NCI-H2081 (cell line): Measurements from ENCODE around the gene PPP1R14C.

Experiments
- DNase-seq, 2 experiments: peaks; one replicate each; lab custom pipeline; 2025; lab: John Stamatoyannopoulos, UW

Gene PPP1R14C

DNA sequence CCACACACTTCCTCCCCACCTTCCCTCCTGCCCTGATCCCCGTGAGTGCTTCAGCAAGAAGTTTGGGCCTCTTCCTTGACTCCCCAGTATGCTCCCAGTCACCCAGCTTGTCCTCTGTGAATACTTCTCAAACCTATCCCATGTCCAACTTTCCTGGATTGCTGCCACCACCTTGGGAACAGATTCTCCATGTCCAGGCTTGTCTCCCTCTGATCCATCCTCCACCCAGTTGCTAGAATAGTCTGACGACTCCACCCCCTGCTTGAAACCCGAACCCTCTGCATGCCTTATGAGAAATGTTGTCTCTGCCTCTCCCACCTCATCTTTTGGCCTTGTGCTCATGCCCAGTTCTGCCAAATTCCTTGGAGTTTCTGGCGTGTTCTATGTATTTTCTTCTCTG is 108.0 kb downstream of the PPP1R14C start:
- DNase-seq, result no peak

DNA sequence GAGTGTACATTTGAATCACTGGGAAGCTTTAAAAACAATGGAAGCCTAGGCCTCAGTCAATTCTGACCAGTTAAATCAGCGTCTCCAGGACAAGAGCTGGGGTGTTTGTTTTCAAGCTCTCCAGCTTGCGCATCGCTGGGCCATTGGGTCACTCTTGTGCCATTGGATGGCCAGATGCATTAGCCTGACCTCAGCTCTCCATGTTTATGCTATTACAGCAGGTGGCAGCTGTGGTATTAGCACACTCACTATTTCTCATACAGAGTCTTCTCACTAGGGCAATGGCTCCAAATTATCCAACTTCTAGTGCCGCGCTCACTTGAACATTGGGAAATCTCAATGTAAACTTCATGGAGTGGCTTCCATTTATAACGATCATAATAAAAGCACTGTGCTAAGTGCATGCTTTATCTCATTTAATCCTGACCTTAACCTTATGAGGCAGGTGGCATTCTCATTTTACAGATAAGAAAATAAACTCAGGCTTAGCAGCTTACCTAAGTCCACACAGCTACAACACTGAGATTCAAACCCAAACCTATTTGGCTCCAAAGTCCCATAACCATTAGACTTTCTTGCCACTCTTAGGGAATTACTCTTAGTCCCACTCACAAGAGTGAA is 108.8 kb downstream of the PPP1R14C start:
- DNase-seq, result no peak

DNA sequence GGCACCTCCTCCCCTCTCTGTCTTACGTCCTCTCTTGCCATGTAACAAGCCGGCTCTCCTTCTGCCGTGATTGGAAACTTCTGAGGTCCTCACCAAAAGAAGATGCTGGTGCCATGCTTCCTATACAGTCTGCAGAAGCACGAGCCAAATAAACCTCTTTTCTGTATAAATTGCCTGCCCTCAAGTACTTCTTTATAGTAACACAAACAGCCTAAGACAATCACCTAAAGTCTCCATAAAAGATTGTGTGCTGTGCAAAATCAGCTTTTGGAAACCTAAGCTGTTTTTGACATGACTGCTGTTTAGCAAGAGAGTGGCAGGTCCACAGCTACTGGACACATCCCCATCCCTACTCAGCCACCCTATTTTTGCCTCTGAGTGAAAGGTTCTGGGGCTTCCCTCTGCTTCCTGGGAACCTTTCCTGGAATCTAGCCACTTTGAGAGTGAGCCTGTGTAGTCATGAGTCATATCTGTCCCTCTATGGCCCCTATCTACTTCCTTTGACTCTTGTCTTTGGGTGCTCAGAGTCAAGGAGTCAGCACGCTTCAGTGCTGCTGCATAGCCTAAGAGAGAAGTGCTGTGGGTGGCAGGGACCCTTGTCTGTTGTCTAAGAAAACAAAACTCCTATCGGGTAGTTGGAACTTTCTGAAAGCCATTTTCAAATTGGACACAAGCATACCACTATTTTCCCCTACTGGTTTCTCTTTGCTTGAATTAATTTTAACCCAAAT is 110.0 kb downstream of the PPP1R14C start:
- DNase-seq, result no peak

DNA sequence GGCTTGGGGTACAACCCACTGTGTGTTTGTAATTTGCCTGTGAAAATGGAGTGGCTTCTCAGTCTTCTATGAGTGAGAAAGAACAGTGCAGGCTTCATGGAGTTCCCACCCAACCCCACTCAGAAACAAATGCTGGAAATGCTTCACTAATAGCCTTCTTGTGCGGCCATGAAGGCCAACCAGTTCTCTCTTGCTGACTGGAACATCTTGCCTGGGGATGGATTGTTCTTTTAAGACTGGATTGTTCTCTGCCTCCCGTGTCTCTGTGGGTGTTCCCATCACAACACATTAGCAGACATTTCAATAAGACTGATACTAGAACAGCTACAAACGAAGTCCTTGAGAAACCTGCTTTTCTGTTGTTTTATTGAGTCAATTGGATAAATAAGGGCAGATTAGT is 110.6 kb downstream of the PPP1R14C start:
- DNase-seq, result no peak

DNA sequence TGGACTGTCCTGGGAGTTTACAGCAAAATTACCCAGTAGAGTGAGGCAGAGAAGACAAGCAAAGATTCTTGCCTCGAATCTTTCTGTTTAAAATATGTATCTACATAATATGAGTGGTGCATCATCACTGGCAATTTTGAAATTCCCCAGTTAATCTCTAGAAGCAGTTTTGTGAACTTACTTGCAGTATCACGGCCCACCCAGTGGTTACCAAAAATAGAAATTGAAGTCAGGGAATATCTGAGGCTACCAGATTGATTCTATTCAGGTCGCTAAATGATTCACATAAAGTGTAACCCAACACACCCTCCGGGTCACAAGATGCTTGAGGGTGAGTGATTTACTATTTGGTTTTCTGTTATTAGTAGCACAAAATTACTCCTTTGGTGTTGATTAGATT is 111.9 kb downstream of the PPP1R14C start:
- no peak for DNase-seq

DNA sequence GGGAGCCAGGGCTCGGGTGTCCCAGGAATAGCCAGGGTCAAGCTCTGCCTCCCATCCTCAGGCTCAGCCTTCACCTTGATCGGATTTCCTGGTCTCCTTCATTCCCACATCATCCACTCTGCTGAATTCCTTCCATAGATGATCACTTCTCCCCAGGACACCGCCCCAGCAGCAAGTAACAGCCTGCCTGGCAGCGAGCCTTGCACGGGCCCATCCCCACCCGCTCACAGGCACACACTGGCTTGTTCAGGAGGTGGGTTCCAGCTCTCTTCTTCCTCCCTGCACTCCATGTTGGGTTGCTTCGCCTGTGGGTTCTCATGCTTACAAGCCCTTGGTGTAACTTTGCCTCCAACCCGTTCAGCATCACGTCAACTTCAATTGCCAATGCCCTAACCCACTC is 113.0 kb downstream of the PPP1R14C start:
- DNase-seq, result no peak

DNA sequence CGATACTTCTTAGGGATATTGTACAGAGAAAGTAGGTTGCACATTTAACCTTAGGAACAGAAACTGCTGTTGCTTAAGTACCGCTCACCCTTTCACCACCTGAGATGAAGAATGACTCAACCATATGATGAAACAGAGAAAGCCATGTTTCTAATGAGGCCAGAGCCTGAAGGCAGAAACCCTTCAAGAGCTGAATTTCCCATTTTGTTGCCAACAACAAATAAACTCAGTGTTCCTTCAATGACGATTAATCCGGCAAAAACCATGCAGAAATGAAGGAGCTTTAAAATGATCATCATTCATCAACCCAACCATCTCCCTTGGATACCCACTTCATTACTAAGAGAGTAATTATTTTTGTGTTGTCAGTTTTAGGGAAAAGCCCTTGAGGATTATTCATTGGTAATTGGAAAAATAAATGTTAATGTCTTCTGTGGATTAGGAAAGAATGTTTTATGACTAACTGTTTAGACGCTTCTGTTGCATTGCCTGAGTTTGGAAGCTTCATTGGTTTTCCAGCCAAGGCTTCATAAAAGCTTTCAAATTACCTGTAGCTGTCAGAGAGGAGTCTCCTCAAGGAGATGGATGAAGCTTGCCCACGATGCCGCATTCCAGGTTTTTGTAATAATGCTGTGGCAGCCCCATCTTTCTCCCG is 113.9 kb downstream of the PPP1R14C start:
- DNase-seq, result no peak

DNA sequence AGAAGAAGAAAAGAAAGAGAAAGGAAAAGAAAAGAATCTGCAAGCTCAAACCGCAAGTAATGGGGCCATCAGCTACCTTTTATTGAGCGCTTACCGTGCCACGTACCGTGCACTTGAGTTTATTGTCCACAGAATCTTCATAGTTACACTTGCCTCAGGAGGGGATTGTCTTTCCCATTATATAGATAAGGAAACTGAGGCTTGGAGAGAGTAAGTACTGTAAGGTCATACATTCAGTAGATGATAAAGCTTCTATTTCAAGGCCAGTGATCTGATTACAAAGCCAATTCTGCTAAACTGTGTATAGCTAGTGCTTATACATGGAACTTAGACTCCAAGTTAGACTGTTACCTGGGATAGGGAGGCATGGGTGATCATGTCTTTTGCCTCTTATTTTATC is 115.5 kb downstream of the PPP1R14C start:
- DNase-seq, result no peak

DNA sequence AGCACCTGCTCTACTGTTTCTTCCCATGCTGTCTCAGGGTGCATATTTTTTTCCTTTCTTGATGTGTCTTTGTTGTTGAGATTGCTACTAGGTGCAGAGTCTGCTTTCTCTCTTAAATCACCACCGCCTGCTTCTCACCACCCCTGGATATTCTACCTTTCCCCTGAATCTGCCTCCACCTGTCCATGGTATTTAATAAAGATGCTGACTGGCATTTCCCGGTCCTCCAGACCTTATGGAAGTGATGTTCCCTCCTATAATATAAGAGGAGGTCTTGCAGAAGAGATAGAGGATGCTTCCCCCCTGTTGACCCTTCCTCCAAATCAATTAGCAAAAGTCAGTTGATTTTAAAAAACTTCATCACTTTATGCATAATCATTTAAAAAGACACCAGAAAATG is 118.1 kb downstream of the PPP1R14C start:
- DNase-seq, result no peak

DNA sequence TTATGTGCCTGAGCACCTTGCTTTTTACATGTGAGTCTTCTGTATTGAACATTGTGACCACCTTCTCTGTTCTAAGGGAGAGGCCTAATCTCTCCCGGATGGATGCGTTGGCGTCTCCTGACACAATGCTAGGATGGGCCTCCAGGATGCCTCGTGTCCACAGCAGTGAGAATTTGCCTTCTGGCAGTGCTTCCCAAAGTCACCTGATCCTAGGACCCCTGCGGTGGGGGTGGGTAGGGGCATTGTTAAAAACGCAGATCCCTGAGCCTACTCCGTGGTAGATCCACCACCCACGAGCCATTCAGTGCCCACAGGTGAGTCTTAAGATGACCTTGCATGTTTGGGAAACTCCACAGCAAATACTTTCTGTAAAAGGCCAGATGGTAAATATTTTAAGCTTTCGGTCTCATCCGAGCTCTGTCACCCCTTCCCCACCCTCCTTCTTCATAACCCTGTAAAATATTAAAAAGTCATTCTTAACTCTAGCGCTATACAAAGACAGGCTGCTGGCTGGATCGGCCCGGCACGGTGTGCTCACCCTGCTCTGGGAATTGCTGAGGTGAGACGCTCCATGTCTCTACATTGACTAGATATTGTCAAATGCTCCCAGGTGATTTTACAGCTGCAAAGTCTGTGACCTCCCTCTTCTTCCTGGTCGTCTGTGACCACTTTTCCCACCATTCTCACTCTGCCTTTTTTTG is 119.3 kb downstream of the PPP1R14C start:
- no peak for DNase-seq

DNA sequence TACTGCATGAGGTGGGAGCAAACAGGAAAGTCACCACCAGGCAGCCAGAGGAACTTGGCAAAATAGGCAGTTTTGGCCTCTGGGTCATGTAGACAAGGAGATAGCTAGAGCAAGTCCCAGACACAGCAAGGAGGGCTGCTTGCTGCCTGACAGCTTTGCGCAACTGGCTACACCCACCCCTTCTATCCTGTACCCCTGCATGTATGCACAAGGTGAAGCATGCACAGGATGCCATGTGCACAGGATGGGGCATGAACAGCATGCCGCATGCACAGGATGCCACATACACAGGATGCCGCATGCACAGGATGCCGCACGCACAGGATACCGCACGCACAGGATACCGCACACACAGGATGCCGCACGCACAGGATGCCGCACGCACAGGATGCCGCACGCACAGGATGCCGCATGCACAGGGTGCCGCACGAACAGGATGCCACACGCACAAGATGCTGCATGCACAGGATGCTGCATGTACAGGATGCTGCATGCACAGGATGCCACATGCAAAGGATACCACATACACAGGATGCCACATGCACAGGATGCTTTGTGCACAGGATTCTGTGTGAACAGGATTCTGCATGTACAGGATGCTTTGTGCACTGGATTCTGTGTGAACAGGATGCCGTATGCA is 121.0 kb downstream of the PPP1R14C start:
- DNase-seq, result no peak

DNA sequence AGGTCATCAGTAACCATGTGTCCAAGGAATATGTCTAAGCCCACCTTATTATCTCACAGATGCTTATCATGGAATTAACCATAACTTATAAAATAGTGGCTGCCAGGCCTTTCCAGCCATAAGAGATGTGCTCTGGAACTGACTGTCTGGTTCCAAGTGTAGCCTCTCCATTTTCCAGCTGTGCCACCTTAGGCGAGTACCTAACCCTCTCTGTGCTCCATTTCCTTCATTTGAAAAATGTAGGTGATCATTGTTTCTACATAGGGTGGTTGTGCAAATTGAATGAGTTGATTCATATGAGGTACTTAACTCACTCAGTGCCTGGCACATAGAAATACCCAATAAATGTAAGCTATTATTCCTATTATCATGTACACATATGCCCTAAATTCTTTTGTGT is 123.5 kb downstream of the PPP1R14C start:
- DNase-seq, result no peak

DNA sequence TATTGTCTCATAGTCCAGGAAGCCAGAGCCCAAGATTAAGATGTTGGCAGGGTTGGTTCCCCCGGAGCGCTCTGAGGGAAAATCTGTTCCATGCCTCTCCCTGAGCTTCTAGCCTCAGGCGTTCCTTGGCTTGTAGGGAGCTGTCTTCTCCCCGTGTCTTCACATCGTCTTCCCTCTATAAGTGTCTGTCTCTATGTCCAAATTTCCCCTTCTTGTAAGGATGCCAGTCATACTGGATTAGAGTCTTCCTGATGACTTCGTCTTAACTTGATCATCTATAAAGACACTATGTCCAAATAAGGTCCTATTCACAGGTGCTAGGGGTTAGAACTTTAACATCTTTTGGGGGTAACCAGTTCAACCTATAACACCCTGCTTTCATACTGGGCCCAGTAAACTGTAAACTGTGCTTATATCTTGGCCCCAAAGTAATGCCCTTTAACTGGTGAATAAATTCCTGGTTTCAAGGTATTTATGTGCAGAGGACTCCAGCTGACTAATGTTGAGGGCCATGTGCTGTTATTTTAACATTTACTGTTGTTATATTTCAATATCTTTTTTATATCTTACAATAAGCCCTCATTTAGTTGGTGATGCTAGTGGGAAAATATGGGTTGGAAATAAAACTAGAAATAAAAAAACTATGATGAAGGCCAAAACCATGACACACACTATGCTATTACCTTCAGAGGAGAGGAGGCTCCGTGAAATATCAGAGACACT is 124.3 kb downstream of the PPP1R14C start:
- no peak for DNase-seq

DNA sequence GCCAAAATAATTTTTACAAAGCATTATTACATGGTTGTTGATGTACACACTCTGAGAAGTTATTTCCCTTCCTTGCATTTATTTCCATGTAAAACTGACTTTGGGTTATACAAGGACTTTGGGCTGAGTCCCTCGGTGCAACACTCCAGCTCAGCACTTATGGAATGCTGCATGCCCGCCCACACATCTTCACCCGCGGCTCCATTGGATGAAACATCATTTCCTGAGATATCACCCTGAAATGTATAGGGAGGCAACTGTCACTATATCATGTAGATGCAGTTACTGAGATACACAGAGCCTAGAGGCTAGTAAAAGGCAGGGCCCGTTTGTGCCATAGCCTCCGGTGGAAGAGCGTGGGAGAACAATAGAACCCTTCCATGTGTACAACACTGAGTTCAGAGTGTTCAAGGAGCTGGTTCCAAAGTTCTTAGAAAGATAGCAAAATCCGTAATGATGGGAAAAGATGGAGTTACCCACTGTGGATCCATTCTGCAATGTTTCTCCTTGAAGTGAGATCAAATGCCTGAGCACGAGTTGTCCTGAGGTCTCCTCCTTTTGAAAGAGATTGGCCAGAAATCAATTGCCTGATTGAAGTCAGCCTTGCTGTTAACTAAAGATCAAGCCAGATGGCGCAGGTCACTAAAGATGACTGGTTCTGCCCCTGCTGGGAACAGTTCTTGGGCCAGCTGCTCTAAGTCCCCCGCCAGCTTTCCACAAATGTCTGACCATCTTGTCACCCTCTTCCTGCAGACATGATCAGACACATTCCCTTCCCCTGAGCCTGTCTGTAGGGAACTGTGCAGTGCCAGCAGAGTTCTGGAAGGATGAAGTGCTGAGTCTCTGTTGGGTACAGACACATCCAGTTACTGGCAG is 125.1 kb downstream of the PPP1R14C start:
- no peak for DNase-seq

DNA sequence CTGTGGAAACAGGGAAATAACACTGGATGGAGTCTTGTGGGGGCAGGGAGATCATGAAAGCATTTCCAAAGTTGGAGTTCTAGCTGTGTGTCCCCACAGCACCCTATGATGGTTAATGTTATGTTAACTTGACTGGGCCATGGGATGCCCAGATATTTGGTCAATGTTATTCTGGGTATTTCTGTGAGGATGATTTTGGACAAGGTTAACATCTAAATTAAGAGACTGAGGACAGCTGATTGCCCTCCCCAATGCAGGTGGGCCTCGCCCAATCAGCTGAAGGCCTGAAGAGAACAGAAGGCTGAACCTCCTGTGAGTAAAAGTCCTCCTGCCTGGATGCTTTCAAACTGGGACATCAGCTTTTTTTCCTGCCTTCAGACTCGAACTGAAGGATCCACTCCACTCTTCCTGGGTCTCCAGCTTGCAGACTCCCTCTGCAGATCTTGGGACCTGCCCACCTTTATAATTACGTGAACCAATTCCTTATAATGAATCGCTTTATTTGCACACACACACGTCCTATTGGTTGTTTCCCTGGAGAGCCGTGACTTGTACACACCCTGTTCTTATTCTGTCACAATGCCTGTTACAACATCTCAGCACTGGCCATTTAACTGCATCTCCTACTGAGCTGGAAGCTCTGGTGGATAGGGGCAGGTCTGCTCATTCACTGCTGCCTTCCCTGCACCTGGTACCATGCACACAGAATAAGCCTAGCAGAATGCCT is 126.4 kb downstream of the PPP1R14C start:
- DNase-seq, result no peak

DNA sequence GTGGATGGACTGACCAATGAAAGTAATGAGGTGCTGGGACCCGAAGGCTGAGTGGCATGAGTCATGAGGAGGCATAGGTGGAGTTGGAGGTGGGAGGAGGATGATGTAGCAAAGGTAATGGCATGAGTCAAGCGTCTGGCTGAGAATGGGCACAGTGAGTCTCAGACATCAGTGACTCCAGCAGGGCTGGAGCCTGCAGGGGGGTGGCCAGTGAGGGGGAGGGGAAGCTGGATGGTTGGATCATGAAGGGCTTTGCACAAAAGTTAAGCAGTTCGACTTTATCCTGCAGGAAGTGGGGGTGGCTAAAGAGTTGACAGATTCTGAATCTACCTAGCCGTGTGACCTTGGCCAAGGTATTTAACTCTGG is 127.0 kb downstream of the PPP1R14C start:
- DNase-seq, result no peak

DNA sequence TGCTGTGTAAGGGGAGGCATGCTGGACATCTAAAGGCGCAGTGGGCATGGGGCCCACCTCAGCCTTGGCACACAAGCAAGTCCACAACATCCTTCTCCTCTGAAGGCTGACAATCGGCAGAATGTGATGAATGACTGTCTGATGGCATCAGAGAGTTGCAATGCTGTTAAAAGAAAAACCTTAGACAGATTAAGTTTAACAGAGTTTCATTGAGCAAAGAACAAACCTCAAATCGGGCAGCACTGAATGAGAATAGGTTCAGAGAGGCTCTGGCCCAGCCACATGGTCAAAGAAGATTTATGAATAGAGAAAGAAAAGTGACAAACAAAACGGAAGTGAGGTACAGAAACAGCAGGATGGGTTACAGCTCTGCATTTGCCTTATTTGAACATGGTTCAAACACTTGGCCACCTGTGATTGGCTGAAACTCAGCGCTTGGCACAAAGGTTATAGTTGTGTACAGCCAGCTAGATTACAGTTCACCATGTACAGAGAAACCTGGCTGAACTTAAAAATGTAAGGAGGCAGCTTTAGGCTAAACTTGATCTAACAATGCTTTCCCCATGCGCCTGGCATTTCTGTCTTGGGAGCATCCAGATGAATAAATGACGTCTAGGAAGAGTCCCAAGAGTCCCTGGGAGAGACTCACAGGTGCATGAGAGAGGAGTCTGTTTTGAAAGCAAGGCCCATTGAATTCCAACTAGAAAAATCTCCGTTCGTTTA is 127.6 kb downstream of the PPP1R14C start:
- no peak for DNase-seq

DNA sequence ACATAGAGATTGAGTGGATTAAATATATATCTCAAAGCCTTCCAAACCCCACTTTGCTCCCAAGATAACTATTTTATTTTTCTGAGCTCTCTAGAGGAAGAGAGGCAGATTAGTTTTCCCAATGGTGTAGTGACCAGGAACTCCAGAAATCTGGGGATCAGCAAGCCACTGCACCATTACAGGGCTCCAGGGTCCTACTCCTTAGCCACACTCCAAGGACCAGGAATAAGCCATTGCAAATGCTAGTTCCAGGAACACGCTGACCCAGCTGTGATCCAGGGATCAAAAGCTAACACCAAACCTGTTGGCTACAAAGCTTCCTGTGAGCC is 128.3 kb downstream of the PPP1R14C start:
- DNase-seq, result no peak

DNA sequence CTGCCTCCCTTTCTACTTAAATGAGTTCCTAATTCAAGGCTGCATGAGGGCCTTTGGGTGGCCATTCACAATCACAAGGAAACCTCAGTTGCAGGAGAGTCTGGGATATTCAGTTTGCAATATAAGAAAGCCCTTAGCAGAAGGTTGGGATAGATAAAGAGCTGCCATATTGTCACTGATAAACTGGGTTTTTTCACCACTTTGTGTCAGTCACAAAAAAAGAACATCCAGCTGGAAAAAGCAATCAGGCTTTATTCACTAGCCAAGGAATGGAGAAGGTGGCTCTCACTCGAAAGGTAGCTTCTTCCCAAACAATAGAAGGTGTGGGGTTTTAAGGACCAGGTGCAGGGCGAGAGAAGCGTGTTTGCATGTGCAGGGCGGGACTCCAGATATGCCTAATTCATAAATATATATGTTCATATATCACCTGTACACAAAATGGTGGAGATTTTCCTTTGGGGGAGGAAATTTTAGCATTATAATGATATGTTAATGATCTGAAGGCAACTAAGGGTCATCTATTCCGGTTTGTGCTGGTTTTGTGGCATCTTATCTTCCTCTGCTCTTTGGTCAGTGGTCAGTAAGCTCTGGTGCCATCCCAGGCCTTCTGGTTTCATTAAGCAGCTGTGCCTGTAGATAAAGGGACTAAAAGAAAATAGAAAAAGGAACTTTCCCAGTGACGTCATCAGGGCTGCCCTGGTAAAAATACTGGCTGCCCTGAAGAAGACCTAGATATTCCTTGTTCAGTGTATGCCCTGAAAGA is 128.8 kb downstream of the PPP1R14C start:
- DNase-seq, result no peak
